HepG2 (cell line): ENCODE results near the gene CCL17. TPM values are rescaled to one million over a fixed set of nuclear protein-coding genes. Genes with fewer than 3 reads are reported as not detected.

Source experiments
- ATM ChIP-seq: fragments of 450-650 bp; IDR thresholded peaks from 2 replicates; pipeline ENCODE4 v1.7.1; 2017; ENCODE audit warnings: mild to moderate bottlenecking, borderline replicate concordance
- BCLAF1 ChIP-seq: fragments of 450-650 bp; IDR thresholded peaks from 2 replicates; pipeline ENCODE4 v1.6.1; 2017; ENCODE audit warnings: mild to moderate bottlenecking
- BHLHE40 ChIP-seq: IDR thresholded peaks from 2 replicates; pipeline ENCODE4 v1.6.1; 2011; ENCODE audit warnings: low read length, improper control_type of control experiment
- BRD4 ChIP-seq: sonication (generic); formaldehyde crosslinking; IDR thresholded peaks from 2 replicates; pipeline ENCODE4 v1.4.0; 2020; ENCODE audit warnings: missing genetic modification reagents
- E2F2 ChIP-seq: sonication (generic); formaldehyde crosslinking; IDR thresholded peaks from 2 replicates; pipeline ENCODE4 v1.4.0; 2020; ENCODE audit warnings: missing genetic modification reagents, borderline replicate concordance
- EED ChIP-seq: sonication (generic); formaldehyde crosslinking; IDR thresholded peaks from 2 replicates; pipeline ENCODE4 v1.5.0; 2020; ENCODE audit warnings: mild to moderate bottlenecking, missing genetic modification reagents
- EHMT2 ChIP-seq: fragments of 200-600 bp; sonication (generic); IDR thresholded peaks from 2 replicates; pipeline ENCODE4 v1.7.0; 2017; ENCODE audit warnings: antibody characterized with exemption, low read depth, low read length, borderline replicate concordance
- MAF1 ChIP-seq: sonication (generic); formaldehyde crosslinking; IDR thresholded peaks from 2 replicates; pipeline ENCODE4 v1.5.0; 2020; ENCODE audit warnings: missing genetic modification reagents, borderline replicate concordance
- NONO ChIP-seq, 2 experiments: fragments of 450-650 bp in 1 of 2; sonication (generic) in 1 of 2; formaldehyde crosslinking in 1 of 2; IDR thresholded peaks in 1 of 2; conservative IDR thresholded peaks in 1 of 2; 2 replicates each; pipeline versions ENCODE4 v1.6.1 to v1.8.0; 2017 to 2022; ENCODE audit warnings: mild to moderate bottlenecking in 1 of 2, missing genetic modification reagents in 1 of 2, moderate library complexity in 1 of 2
- NR2F2 ChIP-seq: IDR thresholded peaks from 2 replicates; pipeline ENCODE4 v1.6.1; 2012; ENCODE audit warnings: low read depth, inconsistent platforms, borderline replicate concordance
- POLR2AphosphoS5 ChIP-seq: IDR thresholded peaks from 2 replicates; pipeline ENCODE4 v1.6.1; 2012; ENCODE audit warnings: low read depth, low read length
- RCOR2 ChIP-seq: IDR thresholded peaks from 2 replicates; pipeline ENCODE4 v1.6.1; 2016; ENCODE audit warnings: missing biosample characterization, missing genetic modification reagents
- RELA ChIP-seq: sonication (generic); formaldehyde crosslinking; IDR thresholded peaks from 2 replicates; pipeline ENCODE4 v1.4.0; 2020; ENCODE audit warnings: missing genetic modification reagents
- RXRB ChIP-seq: IDR thresholded peaks from 2 replicates; pipeline ENCODE4 v1.6.1; 2016; ENCODE audit warnings: borderline replicate concordance, missing genetic modification reagents, missing compliant biosample characterization
- STAT5B ChIP-seq: sonication (generic); formaldehyde crosslinking; IDR thresholded peaks from 2 replicates; pipeline ENCODE4 v1.4.0; 2020; ENCODE audit warnings: missing genetic modification reagents
- TAF1 ChIP-seq: sonication (generic); formaldehyde crosslinking; IDR thresholded peaks from 2 replicates; pipeline ENCODE4 v1.4.0; 2020; ENCODE audit warnings: missing genetic modification reagents
- TCF7L2 ChIP-seq: IDR thresholded peaks from 2 replicates; pipeline ENCODE4 v1.6.1; 2011; ENCODE audit warnings: mild to moderate bottlenecking, low read depth, low read length, moderate library complexity
- ZBTB21 ChIP-seq: sonication (generic); formaldehyde crosslinking; IDR thresholded peaks from 2 replicates; pipeline ENCODE4 v1.4.0; 2020; ENCODE audit warnings: missing genetic modification reagents
- ZFYVE20 ChIP-seq: sonication (generic); formaldehyde crosslinking; IDR thresholded peaks from 2 replicates; pipeline ENCODE4 v1.8.0; 2023; ENCODE audit warnings: low read depth, mild to moderate bottlenecking, moderate library complexity, missing genetic modification reagents, borderline replicate concordance
- ZNF234 ChIP-seq: sonication (generic); formaldehyde crosslinking; conservative IDR thresholded peaks from 2 replicates; pipeline ENCODE4 v1.5.1; 2020; ENCODE audit warnings: mild to moderate bottlenecking, missing genetic modification reagents
- ZNF382 ChIP-seq: sonication (generic); formaldehyde crosslinking; IDR thresholded peaks from 2 replicates; pipeline ENCODE4 v1.5.0; 2020; ENCODE audit warnings: missing genetic modification reagents, mild to moderate bottlenecking, borderline replicate concordance
- ZNF577 ChIP-seq: sonication (generic); formaldehyde crosslinking; IDR thresholded peaks from 2 replicates; pipeline ENCODE4 v1.4.0; 2020; ENCODE audit warnings: mild to moderate bottlenecking, low read depth, missing genetic modification reagents, borderline replicate concordance
- ZNF773 ChIP-seq: sonication (generic); formaldehyde crosslinking; IDR thresholded peaks from 2 replicates; pipeline ENCODE4 v1.4.0; 2020; ENCODE audit warnings: missing genetic modification reagents, borderline replicate concordance
- ZSCAN22 ChIP-seq: sonication (generic); formaldehyde crosslinking; IDR thresholded peaks from 2 replicates; pipeline ENCODE4 v1.4.0; 2020; ENCODE audit warnings: mild to moderate bottlenecking, missing genetic modification reagents
- ZUFSP ChIP-seq: sonication (generic); formaldehyde crosslinking; IDR thresholded peaks from 2 replicates; pipeline ENCODE4 v1.9.0; 2021; ENCODE audit warnings: missing genetic modification reagents, mild to moderate bottlenecking, borderline replicate concordance
- polyA plus RNA-seq, 8 experiments: library from polyadenylated mRNA; depleted of rRNA in 3 of 8; stranded (reverse) in 7 of 8; unstranded in 1 of 8; fragments of >200 nt; fragmentation: Illumina TruSeq in 4 of 8; extraction: Trizol in 4 of 8; gene quantifications; 2 replicates each; pipeline versions ENCODE4 v1.2.1 to v1.2.3, GENCODE V29; 2011 to 2016; ENCODE audit warnings: low read depth in 4 of 8, missing spikeins in 1 of 8, mixed read lengths in 1 of 8; ENCODE audit not compliant: insufficient read depth in 1 of 8
- total RNA-seq, 5 experiments: library from RNA; depleted of rRNA; stranded (reverse); fragments of >200 nt; fragmentation: Illumina TruSeq; extraction: Trizol; gene quantifications; 2 replicates each; pipeline ENCODE4 v1.2.3, GENCODE V29; 2016; ENCODE audit warnings: low read depth in 1 of 5

Gene CCL17
- total and polyA plus RNA-seq, 2 of the 13 experiments (the other 11 are each of a cell fraction or from before 2014, with no cell fraction given) = not detected

GRCh38 chr16:57447186-57447962 is 42.8 kb downstream of the CCL17 start, which contains the start of the genes CIAPIN1 and COQ9 (continued):
- peak; percentile 95 for TF ChIP-seq EED
- no peak for TF ChIP-seq ATM
- peak; percentile 36; the same call in 1 of the 2 replicates for TF ChIP-seq E2F2 (CRISPR knock-in tag)
- peak; percentile 60; the same call in 1 of the 2 replicates for TF ChIP-seq MAF1 (CRISPR knock-in tag)
- peak; percentile 56; the same call in 1 of the 2 replicates for TF ChIP-seq ZNF773 (CRISPR knock-in tag)
- TF ChIP-seq ZNF234 = peak; percentile 88; the same call in 1 of the 2 replicates
- TF ChIP-seq ZUFSP = no peak
- TF ChIP-seq STAT5B (CRISPR knock-in tag) = no peak; the same call in 1 of the 2 replicates
- no peak for TF ChIP-seq NONO (IDR thresholded peaks at IDR 0.05)
- TF ChIP-seq NONO (CRISPR knock-in tag; conservative IDR thresholded peaks at IDR 0.05) = peak; percentile 99
- TF ChIP-seq POLR2AphosphoS5 = peak; percentile 91
- TF ChIP-seq TCF7L2 = no peak
- TF ChIP-seq BHLHE40 = no peak
- peak; percentile 23; the same call in 1 of the 2 replicates for TF ChIP-seq ZBTB21 (CRISPR knock-in tag)
- TF ChIP-seq ZSCAN22 = 0 out of 2 replicates have a peak, but pooled peaks have one; percentile 80
- TF ChIP-seq RXRB (CRISPR knock-in tag) = peak; percentile 81
- TF ChIP-seq ZNF382 (CRISPR knock-in tag) = no peak
- TF ChIP-seq EHMT2 = no peak
- TF ChIP-seq BRD4 = peak; percentile 97
- peak; percentile 22; the same call in 1 of the 2 replicates for TF ChIP-seq NR2F2
- TF ChIP-seq TAF1 = peak; percentile 100
- TF ChIP-seq RELA (CRISPR knock-in tag) = no peak
- TF ChIP-seq ZFYVE20 = 0 out of 2 replicates have a peak, but pooled peaks have one; percentile 22
- 0 out of 2 replicates have a peak, but pooled peaks have one; percentile 84 for TF ChIP-seq ZNF577 (CRISPR knock-in tag)
- no peak for TF ChIP-seq BCLAF1
- TF ChIP-seq RCOR2 = peak; percentile 14; the same call in 1 of the 2 replicates
